ENCODE measurements around the gene MMAB.

The MMAB gene

GRCh38 chr12:109601557-109601956 lies 28.3 kb upstream of the MMAB start:
- DNase-seq: no peak

GRCh38 chr12:109600995-109601394 lies 27.7 kb upstream of the MMAB start:
- DNase-seq: no peak

DNA sequence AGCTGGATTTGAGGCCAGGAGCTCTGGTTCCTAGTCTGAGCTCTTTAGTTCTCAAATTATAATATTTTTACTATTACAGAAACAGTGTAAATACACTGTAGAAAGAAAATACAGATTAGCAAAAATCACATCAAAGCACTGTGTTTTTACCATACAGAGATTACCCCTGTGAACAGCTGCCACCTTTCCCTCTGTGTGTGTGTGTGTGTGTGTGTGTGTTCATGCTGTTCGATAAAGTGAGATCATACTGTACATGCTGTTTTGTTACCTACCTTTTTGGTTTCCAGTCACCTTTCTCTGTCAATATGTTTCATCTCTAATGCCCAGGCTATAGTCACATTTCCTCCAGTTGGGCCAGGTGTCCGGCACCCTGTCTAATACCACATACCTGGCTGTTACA lies 27.2 kb upstream of the MMAB start:
- no peak for DNase-seq

DNA sequence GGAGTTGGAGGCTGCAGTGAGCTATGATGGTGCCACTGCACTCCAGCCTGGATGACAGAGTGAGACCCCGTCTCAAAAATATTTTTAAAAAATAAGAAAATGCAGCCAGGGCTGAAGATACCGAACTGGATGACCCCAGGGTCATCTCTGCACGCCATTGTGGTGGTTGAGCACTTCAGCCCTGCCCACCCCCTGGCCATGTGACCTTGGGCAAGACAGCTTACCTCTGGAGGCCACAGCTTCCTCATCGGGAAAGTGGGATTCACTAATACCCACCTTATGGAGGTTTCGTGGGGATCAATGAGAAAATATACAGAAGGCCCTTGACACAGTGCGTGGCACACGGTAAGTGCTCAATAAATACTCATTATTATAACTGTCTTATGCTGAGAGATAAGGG lies 25.8 kb upstream of the MMAB start:
- no peak for DNase-seq

- DNase-seq: no peak
Observed at GRCh38 chr12:109598428-109598854, 25.1 kb upstream of the MMAB start.

- peak; percentile 85 for DNase-seq
Observed at GRCh38 chr12:109597795-109598427, 24.6 kb upstream of the MMAB start.

DNA sequence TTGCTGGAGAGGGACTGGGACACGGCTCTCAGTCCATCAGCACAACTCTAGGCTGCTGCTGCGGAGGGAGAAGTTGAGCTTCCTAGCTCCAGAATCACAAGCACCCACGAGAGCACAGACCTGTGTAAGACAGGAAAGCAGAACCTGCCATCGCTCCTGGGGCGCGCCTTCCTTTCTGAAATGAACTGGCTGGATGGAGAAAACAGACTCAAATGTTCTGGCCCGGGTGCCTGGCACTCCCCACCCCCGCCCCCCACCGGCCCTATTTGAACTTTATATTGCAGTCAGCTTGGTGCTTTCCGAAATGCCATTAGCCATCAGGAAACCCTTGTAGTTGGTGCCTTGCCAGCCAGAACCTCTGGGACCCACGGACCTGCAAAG lies 24.1 kb upstream of the MMAB start:
- DNase-seq: no peak

DNA sequence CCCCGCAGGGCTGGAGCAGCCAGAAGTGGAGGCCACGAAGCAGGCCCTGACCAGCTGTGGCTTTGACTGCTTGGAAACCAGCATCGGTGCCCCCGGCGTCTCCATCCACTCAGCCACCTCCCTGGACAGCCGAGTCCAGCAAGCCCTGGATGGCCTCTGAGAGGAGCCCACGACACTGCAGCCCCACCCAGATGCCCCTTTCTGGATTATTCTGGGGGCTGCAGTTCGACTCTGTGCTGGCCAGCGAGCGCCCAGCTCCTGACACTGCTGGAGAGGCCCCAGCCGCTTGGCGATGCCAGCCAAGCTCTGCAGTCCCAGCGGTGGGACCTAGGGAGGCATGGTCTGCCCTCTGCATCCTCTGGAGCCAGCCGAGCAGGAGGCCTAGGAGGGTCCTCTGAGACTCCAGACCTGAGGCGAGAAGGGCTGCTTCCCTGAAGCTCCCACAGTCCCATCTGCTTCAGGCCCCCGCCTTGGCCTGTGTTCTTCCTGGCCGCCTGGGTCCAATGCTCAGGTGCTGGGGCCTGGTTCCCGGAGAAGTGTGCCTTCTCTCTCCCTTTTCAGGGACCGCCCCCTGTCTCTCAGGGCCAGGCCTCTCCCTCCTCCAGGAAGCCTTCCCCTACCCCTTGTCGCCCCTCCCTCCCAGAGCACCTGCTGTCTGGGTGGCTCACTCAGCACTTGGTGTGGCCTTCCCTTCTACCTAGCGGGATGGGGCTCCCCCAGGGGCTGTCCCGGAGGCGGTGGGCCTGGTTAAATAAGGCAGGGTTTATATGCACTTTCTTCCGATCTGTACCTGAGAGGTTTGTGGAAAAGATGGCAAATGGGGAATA lies 23.3 kb upstream of the MMAB start:
- no peak for DNase-seq

DNA sequence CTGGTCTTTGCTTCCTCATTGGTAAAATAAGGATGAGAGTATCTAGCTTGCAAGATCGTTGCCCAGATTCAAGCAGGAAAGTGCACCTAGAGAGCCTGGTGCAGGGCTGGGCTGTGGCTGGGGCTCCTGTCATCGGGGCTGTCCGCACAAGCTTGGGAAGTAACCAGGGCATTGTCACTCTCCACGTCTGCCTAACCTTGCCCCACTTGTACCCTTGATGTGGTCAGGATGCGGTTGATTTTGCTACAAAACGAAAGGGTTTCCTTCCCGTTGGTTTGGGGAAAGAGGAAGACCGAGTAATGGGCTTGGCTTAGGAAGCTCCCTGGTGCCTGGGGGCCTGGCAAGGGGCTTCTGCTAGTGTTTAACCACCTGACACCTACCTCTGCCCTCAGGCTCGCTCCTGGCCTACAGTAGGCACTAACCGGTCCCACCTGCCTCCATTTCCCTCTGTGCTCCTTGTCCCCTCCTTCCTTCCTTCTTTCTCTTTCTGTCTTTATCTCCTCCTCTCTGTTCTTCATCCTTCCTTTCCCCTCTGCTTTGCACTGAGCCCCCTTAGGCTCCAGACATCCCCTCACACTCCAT lies 22.1 kb upstream of the MMAB start:
- no peak for DNase-seq

DNA sequence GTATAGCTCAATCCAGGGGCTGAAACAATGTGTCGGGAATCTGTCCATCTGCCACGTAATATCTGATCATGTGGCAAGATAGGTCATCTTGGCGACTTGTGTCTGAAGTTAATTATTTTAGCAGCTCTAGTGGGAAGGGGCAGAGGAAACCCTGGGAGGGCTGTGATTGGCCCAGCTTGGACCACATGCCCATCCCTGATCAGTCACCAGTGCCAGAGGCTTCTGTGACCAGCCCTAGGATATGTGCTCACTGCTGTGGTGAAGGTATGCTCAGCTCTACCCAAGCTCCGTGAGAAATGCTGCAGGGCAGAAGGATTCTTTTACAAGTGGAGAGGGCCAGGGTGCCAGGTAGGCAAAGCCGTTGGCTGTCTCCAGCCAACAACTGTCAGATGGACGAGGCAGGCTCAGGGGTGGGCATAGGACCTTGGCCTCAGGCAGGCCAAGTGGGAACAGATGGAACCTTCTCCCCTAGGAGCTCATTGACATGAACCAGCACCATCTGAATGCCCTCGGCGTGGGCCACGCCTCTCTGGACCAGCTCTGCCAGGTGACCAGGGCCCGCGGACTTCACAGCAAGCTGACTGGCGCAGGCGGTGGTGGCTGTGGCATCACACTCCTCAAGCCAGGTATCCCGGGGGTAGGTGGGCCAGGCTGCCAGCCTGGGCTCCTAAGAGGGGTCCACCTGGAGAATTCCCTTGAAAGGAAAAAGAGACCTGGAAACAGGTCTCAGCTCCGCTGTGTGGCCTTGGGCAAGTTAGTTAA lies 21.4 kb upstream of the MMAB start:
- no peak for DNase-seq

- no peak for DNase-seq
Observed at GRCh38 chr12:109592905-109593272, 19.6 kb upstream of the MMAB start.

DNA sequence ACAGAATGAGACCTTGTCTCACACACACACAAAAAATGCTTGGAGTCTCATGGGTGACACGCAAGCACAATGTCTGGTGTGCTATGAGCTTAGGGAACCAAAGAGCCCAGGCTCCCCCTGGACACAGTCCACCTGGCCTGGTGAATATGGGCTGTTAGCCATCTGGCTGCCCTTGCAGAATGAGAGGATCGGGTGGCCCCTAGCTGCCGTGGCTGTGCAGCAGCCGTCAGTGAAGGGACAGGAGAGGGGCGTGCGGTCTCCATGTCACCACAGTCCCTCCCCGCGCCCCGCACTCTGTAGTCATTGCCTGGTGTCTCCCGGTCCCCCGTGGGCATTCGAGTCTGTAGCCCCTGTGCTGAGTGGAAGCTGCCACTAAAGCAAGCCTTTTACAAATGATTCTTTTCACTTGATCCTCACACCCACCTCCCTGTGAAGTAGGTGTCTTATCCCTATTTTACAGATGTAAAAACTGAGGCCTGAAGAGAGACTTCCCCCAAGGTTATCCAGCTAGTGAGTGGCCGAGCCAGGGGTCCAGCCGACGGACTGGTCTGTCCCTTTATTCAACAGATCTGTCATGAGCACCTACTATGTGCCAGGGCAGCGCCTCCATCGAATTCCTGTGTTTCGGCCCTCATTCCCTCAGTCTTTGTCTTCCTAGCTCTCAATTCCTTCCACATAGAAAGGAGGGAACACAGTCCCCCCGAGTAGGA lies 19.0 kb upstream of the MMAB start:
- no peak for DNase-seq

- DNase-seq: no peak
Observed at GRCh38 chr12:109591041-109591440, 17.7 kb upstream of the MMAB start.

DNA sequence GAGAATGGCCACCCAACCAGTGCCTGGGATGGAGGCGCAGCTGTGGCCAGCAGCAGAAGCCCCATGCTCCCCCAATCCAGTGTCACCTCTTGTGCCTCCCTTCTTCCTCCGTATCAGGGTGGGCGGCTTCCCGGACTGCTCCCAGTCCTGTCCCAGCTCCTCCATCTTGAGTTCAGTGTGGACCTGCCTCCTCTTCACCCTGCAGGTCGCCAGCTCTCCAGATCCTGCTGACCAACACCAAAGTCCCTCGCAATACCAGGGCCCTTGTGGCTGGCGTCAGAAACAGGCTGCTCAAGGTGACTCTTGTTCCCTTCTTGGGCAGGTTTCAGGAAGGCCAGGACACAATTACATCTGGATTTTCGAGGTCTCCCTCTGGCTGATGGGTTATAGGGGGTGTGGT lies 17.3 kb upstream of the MMAB start:
- DNase-seq: no peak

DNA sequence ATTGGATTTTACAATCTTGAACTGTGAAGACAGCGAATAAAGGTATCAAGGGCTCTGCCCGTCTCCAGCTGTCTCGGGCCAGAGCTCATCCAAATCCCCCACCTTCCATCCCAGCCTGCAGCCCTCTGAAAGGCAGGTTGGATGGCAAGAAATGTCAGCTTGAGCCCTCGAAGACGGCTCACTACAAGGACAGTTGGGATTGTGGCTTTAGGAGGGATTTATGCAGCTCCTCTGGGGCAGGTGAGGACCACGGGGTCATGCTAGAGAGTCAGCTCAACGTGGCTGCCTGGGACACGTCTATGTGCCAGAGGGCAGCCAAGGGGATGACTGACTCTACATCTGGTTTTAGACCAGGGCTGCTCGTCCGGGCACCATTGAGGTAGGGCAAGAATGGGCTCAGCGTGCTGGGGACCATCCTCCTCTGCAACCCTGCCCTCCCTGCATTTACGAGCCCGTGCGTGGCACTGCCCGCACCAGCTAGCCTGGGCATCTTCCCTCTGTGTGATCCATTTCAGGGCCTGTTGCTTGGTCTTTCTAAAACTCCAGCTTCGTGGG lies 16.5 kb upstream of the MMAB start:
- DNase-seq: no peak

DNA sequence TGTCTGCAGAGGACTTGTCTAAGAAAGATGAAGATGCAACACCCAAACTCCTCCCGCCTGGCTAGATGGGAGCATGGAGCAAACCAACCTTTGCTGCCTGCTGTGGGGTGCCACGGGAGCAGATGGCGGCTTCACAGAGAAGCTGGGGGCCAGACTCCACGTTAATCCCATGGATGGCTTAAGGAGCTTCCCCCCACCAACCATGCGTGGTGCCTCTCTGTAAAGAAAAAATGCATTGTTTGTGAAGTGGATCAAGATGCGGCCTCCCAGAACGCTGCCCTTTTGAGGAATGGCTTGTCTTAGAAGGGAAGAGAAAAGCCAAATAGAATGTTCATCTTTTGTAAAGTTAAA lies 15.9 kb upstream of the MMAB start:
- no peak for DNase-seq

- no peak for DNase-seq
Observed at GRCh38 chr12:109588461-109589239, 15.3 kb upstream of the MMAB start.

DNA sequence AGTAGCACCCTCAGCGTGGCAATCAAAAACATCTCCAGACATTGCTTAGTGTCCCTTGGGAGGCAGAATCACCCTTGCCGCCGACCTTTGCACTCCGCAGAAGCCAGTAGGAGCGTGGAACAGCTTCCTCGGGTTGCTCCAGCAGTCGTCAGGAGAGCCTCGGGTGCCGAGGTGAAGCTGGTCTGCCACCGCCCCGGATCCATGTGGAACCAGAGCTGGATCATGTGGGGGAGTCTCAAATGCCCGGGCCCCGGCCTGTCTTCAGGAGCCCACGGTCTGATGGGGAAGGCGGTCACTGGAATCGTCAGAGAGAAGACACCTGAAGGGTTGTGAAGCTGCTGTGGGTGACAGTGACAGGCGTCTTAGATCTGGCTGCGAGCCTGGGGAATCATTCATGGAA lies 14.6 kb upstream of the MMAB start:
- no peak for DNase-seq

DNA sequence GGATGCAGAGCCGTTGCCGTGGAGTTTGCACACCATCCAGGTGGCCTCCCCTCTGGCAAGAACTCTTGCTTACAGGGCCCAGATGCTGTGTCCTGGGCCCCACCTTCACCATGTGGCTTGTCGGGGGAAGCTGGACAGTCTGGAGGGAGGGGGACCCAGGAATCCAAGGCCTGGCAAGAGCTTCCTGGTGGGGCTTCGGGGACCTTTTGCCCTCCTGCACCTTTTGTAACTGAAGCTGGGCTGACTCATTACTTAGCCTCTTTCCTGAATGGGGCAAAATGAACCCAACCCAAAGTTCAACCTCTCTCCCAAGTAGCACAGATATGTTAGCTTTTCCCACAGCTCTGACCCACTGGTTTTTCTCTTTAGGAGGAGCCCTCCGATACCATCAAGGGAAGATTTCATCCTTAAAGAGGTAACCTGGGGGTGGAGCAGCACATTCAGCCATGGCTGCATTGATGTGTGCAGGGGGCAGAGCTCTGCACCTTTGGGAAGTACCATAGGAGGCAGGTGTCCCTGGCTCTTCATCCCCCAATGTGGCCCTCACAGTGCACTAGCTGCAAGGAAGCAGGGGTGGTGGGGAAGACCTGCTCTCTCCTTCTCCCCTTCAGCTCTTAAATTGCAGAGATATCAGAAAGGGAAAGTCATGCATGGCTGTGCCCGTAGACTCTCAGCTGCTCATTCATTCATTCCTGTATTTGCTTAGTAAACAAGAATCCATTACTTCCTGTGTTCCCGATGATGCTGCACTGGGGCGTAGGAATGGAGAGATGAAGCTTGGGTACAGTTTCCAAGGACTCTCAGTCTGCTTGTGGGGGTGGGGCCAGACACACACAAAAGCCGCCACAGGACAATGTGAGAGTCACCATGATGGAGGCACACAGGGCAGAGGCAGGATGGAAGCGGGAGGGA lies 13.3 kb upstream of the MMAB start:
- DNase-seq: peak; percentile 82

DNA sequence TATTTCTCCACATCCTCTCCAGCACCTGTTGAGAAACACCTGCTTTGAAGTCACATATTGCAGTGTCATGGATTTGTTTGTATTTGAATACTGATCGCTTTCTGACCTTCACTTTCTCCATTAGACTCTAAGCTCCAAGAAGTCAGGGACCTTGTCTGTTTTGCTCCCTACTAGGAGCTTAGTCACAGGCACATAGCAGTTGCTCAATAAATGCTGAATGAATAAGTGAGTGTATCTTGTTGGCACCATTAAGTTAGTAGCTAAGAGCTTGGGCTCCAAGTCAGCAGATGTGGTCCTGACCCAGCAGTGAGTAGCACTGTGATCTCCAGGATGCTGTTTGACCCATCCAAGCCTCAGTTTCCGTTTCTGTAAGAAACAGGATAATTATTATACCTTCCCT lies 10.4 kb upstream of the MMAB start:
- no peak for DNase-seq

- no peak for DNase-seq
Observed at GRCh38 chr12:109582636-109583035, 9.3 kb upstream of the MMAB start.
